Lung (tissue), 12 donors: ENCODE results near the gene SGK2. TPM values are rescaled to one million over a fixed set of nuclear protein-coding genes. Genes with fewer than 3 reads are reported as not detected.

Source experiments
- ATAC-seq: fragments of 200-7000 bp; cut with Tn5 transposase; one replicate; pipeline ENCODE4 v1.9.1; 2020; ENCODE audit warnings: moderate number of reproducible peaks; ENCODE audit not compliant: insufficient read depth, low FRiP score
- DNase-seq, 3 donors: peaks; one replicate each; pipeline ENCODE4 v3.0.0-alpha.2; 2013 to 2017
- H3K27ac ChIP-seq, 2 donors: one replicate each; pipeline ENCODE4 v1.5.1; 2013; ENCODE audit warnings: mild to moderate bottlenecking in 2 of 2, moderate library complexity in 2 of 2, control low read depth in 1 of 2, inconsistent platforms in 1 of 2, low read depth in 1 of 2, low read length in 1 of 2
- H3K27me3 ChIP-seq, 3 donors: one replicate each; pipeline ENCODE4 v1.5.1; 2013; ENCODE audit warnings: low read length in 2 of 3; ENCODE audit not compliant: control insufficient read depth in 3 of 3, insufficient read depth in 3 of 3
- H3K36me3 ChIP-seq, 4 donors: one replicate each; pipeline ENCODE4 v1.5.1; 2013; ENCODE audit warnings: low read length in 4 of 4, mild to moderate bottlenecking in 1 of 4, moderate library complexity in 1 of 4; ENCODE audit not compliant: control insufficient read depth in 4 of 4, insufficient read depth in 4 of 4
- H3K4me1 ChIP-seq, 5 donors: one replicate each; pipeline ENCODE4 v1.5.1; 2013; ENCODE audit warnings: low read length in 5 of 5, mild to moderate bottlenecking in 2 of 5, moderate library complexity in 1 of 5; ENCODE audit not compliant: control insufficient read depth in 5 of 5, insufficient read depth in 5 of 5
- H3K4me3 ChIP-seq: one replicate; pipeline ENCODE4 v1.5.1; 2013; ENCODE audit warnings: mild to moderate bottlenecking, control low read depth, moderate library complexity
- H3K9ac ChIP-seq, 2 donors: one replicate each; pipeline ENCODE4 v1.5.1; 2013; ENCODE audit warnings: low read length in 2 of 2, control low read depth in 1 of 2; ENCODE audit not compliant: insufficient read depth in 1 of 2
- H3K9me3 ChIP-seq, 4 donors: one replicate each; pipeline ENCODE4 v1.5.1; 2013; ENCODE audit warnings: low read length in 3 of 4, mild to moderate bottlenecking in 1 of 4, moderate library complexity in 1 of 4; ENCODE audit not compliant: control insufficient read depth in 4 of 4, insufficient read depth in 3 of 4
- WGBS, 2 donors: extraction: QIAGEN DNeasy Blood & Tissue Kit; methylation state at CpG; one replicate each; pipeline ENCODE4 v1.1.7; 2013; 5-methylcytosine and 5-hydroxymethylcytosine counted together
- polyA plus RNA-seq, 2 donors: library from polyadenylated mRNA; stranded (reverse); fragments of 200-250 nt; gene quantifications; one replicate each; pipeline ENCODE4 v1.2.1, GENCODE V29; 2013
- total RNA-seq, 2 donors: library from RNA; depleted of rRNA in 1 of 2; stranded (reverse); fragments of >200 nt in 1 of 2; gene quantifications; one replicate each; pipeline ENCODE4 v1.2.1, GENCODE V29; 2014 to 2021
- TF ChIP-seq, protein P1 (sequence below): IDR thresholded peaks from 2 replicates; pipeline ENCODE4 v1.5.1; 2012; ENCODE audit warnings: mild to moderate bottlenecking; ENCODE audit errors: control extremely low read depth, extremely low read depth
- donor health status: control.
- donor health status: control.
- donor health status: Bipolar disorder and iron deficiency.
- donor health status: healthy.
- donor health status: DM: yes; HTN: yes; CAD: no.

The SGK2 gene
- total and polyA plus RNA-seq, 4 donors: 0.15 to 3.2 (median 0.96) TPM

GRCh38 chr20:43541214-43541613 lies 17.6 kb upstream of the SGK2 start:
- no peak for ATAC-seq
- Histone ChIP-seq H3K4me1 (no peaks in the 10 kb centered on the region), H3K9me3 (no peaks in the 10 kb centered on the region), H3K36me3 (peaks cover 0 to 6% (median 0%) of the 10 kb centered on the region in 4 donors), H3K27me3 (no peaks in the 10 kb centered on the region), H3K4me3 (no peak overlapping the region), H3K9ac (no peak overlapping the region), H3K27ac (no peak overlapping the region)
- 63 to 78% methylated on average over 2 of the region's 2 CpGs for WGBS, 2 donors
- no peak for DNase-seq
- TF ChIP-seq, protein P1, sequence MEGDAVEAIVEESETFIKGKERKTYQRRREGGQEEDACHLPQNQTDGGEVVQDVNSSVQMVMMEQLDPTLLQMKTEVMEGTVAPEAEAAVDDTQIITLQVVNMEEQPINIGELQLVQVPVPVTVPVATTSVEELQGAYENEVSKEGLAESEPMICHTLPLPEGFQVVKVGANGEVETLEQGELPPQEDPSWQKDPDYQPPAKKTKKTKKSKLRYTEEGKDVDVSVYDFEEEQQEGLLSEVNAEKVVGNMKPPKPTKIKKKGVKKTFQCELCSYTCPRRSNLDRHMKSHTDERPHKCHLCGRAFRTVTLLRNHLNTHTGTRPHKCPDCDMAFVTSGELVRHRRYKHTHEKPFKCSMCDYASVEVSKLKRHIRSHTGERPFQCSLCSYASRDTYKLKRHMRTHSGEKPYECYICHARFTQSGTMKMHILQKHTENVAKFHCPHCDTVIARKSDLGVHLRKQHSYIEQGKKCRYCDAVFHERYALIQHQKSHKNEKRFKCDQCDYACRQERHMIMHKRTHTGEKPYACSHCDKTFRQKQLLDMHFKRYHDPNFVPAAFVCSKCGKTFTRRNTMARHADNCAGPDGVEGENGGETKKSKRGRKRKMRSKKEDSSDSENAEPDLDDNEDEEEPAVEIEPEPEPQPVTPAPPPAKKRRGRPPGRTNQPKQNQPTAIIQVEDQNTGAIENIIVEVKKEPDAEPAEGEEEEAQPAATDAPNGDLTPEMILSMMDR: no peak

DNA sequence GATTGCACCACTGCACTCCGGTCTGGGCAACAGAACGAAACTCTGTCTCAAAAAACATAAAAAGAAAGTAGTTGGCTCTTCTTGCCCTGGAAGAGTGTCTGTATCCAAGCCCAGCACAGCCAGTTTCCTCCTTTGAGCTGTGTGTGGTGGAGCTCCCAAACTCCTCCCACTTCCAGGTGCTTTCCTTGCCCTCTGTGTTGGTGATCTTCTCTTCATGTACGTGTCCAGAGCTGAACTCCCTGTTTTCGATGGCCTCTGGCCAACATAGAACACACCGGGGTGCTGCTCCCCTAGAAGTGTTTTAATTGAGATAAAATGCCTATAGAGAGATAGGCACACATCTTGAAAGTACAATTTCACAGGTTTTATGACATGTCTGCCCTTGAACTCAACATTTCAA lies 16.7 kb upstream of the SGK2 start:
- no peak overlapping the region for H3K4me3 ChIP-seq
- peaks cover 0 to 3% (median 1%) of the 10 kb centered on the region in 4 donors for H3K36me3 ChIP-seq
- H3K27ac ChIP-seq: no peak overlapping the region
- no peak for DNase-seq
- H3K9ac ChIP-seq: no peak overlapping the region
- WGBS, 2 donors: 79 to 86% methylated on average over 5 of the region's 5 CpGs
- no peak for ATAC-seq
- TF ChIP-seq, protein P1: no peak
- no peaks in the 10 kb centered on the region for H3K4me1 ChIP-seq
- peaks cover 0 to 2% (median 0%) of the 10 kb centered on the region in 4 donors for H3K9me3 ChIP-seq
- H3K27me3 ChIP-seq: no peaks in the 10 kb centered on the region

DNA sequence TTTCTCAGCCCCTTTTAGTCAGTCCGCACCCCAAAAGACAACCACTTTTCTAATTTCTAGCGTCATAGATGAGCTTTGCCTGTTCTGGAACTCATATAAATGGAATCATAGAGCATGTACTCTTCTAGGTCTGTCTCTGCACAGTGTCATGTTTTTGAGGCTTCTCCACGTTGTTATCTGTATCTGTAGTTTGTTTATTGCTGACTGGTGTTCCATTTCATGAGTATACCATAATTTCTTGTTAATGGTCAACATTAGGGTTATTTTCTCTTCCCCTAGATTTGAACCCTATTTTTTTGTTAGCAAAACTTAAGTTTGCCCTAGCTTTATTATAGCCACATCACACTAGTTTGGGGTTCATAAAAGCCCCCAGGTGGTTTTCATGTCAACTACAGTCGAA lies 16.2 kb upstream of the SGK2 start:
- Histone ChIP-seq H3K4me1 (no peaks in the 10 kb centered on the region), H3K36me3 (peaks cover 0 to 3% (median 1%) of the 10 kb centered on the region in 4 donors)

GRCh38 chr20:43543138-43543537 lies 15.7 kb upstream of the SGK2 start:
- peaks cover 0 to 3% (median 1%) of the 10 kb centered on the region in 4 donors for H3K36me3 ChIP-seq
- no peak for DNase-seq

More for the DNA sequence above, 16.2 kb upstream of the SGK2 start:
- Histone ChIP-seq H3K9me3 (peaks cover 0 to 4% (median 2%) of the 10 kb centered on the region in 4 donors), H3K9ac (no peak overlapping the region), H3K27me3 (no peaks in the 10 kb centered on the region), H3K4me3 (no peak overlapping the region), H3K27ac (no peak overlapping the region)
- ATAC-seq (no peak), DNase-seq (no peak)
- 78% methylated on average over 4 of the region's 4 CpGs for WGBS, 2 donors
- TF ChIP-seq, protein P1: no peak

More at GRCh38 chr20:43543138-43543537, 15.7 kb upstream of the SGK2 start:
- no peaks in the 10 kb centered on the region for H3K27me3 ChIP-seq
- no peak overlapping the region for H3K27ac ChIP-seq
- H3K4me3 ChIP-seq: no peak overlapping the region
- no peaks in the 10 kb centered on the region for H3K4me1 ChIP-seq
- ATAC-seq: no peak
- peaks cover 0 to 4% (median 2%) of the 10 kb centered on the region in 4 donors for H3K9me3 ChIP-seq
- 91 to 94% methylated on average over 5 of the region's 5 CpGs for WGBS, 2 donors
- no peak overlapping the region for H3K9ac ChIP-seq
- TF ChIP-seq, protein P1: no peak
